Ovary (tissue), 9 donors: ENCODE measurements around the gene SNCAIP. TPM values are rescaled to one million over a fixed set of nuclear protein-coding genes. Genes with fewer than 3 reads are reported as not detected.

Experiments
- DNase-seq, 5 donors: peaks; one replicate each; pipeline ENCODE4 v3.0.0-alpha.2; 2019 to 2020
- H3K27ac ChIP-seq, 2 donors: fragments of 200-600 bp; one replicate each; pipeline versions ENCODE4 v1.5.1 to v1.8.0; 2019 to 2022
- H3K27me3 ChIP-seq: fragments of 200-600 bp; one replicate; pipeline ENCODE4 v1.8.0; 2022
- H3K36me3 ChIP-seq: fragments of 200-600 bp; sonication (generic); one replicate; pipeline ENCODE4 v1.5.1; 2019
- H3K4me1 ChIP-seq: one replicate; pipeline ENCODE4 v1.8.1; 2013; ENCODE audit warnings: mild to moderate bottlenecking, moderate library complexity; ENCODE audit not compliant: insufficient read depth
- H3K4me3 ChIP-seq: fragments of 200-600 bp; sonication (generic); one replicate; pipeline ENCODE4 v1.5.1; 2017
- H3K9me3 ChIP-seq, 2 donors: fragments of 200-600 bp in 1 of 2; sonication (generic) in 1 of 2; one replicate each; pipeline versions ENCODE4 v1.5.1 to v1.8.1; 2013 to 2019; ENCODE audit warnings: mild to moderate bottlenecking in 1 of 2, moderate library complexity in 1 of 2
- EP300 ChIP-seq: sonication (generic); formaldehyde crosslinking; IDR thresholded peaks from one replicate; pipeline ENCODE4 v1.6.1; 2017; ENCODE audit warnings: antibody characterized with exemption
- POLR2A ChIP-seq: fragments of 450-650 bp; IDR thresholded peaks from one replicate; pipeline ENCODE4 v1.6.1; 2017; ENCODE audit warnings: antibody characterized with exemption, mild to moderate bottlenecking, moderate library complexity
- WGBS, 3 donors: extraction: QIAGEN DNeasy Blood & Tissue Kit in 1 of 3; methylation state at CpG; one replicate each; pipeline versions ENCODE4 v1.1.5 to v1.1.7; 2013 to 2017; 5-methylcytosine and 5-hydroxymethylcytosine counted together
- intact Hi-C, 4 donors: fragments of 100-400 bp; cut with DNase I; formaldehyde crosslinking; loops; one replicate each; pipeline versions ENCODE4 v1.11.0 to v1.15.1; 2022 to 2023
- polyA plus RNA-seq, 2 donors: library from polyadenylated mRNA; stranded (reverse); fragments of 200-250 nt in 1 of 2; fragments of 350-450 nt in 1 of 2; fragmentation: Illumina TruSeq in 1 of 2; extraction: RNeasy Lipid Tissue Mini Kit (QIAGEN cat#74804) in 1 of 2; gene quantifications; one replicate each; pipeline ENCODE4 v1.2.3, GENCODE V29; 2013 to 2014
- total RNA-seq, 7 donors: library from RNA; depleted of rRNA in 2 of 7; stranded (reverse); fragments of >200 nt in 2 of 7; fragmentation: NEBNext Ultra II Directional in 3 of 7; extraction: Animal tissue kit (Norgen Biotek cat#: 25700) in 3 of 7; gene quantifications; one replicate each; pipeline versions ENCODE4 v1.1.0 to v1.2.4, GENCODE V29; 2016 to 2023
- TF ChIP-seq, protein P1 (sequence below), 3 donors: fragments of 450-650 bp in 2 of 3; fragments of 200-600 bp in 1 of 3; IDR thresholded peaks; one replicate each; pipeline versions ENCODE4 v1.5.1 to v1.8.0; 2016 to 2022; ENCODE audit warnings: antibody characterized with exemption in 3 of 3, mild to moderate bottlenecking in 1 of 3
- donor health status: DM: no; HTN: no; CAD: no; lungs with moderate emphysema.
- donor health status: DM: no; HTN: no; CAD: no.
- donor health status: Bipolar disorder and iron deficiency.
- donor health status: DM: yes; HTN: yes; CAD: no.
- donor health status: DM: no; HTN: no; CAD: no.
- donor health status: DM: yes; HTN: yes; CAD: no.

SNCAIP gene
- total and polyA plus RNA-seq, 9 donors, result 20.4 to 92.5 (median 46.9) TPM

DNA sequence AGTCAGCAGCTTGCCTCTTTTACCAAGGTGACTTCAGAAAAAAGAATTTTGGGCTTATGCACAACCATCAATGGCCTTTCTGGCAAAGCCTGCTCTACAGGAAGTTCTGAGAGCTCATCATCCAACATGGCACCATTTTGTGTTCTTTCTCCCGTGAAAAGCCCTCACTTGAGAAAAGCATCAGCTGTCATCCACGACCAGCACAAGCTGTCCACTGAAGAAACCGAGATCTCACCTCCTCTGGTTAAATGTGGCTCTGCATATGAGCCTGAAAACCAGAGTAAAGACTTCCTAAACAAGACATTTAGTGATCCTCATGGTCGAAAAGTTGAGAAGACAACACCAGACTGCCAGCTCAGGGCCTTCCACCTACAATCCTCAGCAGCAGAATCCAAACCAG, 111.2 kb downstream of the SNCAIP start:
- H3K9me3 ChIP-seq, result no peaks in the 10 kb centered on the region
- intact Hi-C loops, result no loop called here
- TF ChIP-seq EP300 (no peak), POLR2A (no peak)
- TF ChIP-seq, protein P1, sequence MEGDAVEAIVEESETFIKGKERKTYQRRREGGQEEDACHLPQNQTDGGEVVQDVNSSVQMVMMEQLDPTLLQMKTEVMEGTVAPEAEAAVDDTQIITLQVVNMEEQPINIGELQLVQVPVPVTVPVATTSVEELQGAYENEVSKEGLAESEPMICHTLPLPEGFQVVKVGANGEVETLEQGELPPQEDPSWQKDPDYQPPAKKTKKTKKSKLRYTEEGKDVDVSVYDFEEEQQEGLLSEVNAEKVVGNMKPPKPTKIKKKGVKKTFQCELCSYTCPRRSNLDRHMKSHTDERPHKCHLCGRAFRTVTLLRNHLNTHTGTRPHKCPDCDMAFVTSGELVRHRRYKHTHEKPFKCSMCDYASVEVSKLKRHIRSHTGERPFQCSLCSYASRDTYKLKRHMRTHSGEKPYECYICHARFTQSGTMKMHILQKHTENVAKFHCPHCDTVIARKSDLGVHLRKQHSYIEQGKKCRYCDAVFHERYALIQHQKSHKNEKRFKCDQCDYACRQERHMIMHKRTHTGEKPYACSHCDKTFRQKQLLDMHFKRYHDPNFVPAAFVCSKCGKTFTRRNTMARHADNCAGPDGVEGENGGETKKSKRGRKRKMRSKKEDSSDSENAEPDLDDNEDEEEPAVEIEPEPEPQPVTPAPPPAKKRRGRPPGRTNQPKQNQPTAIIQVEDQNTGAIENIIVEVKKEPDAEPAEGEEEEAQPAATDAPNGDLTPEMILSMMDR (IDR thresholded peaks at IDR 0.05), result no peak
- WGBS, 3 donors, result 93 to 96% (median 94%) methylated on average over 4 of the region's 4 CpGs
- no peaks in the 10 kb centered on the region for H3K27me3 ChIP-seq
- no peak overlapping the region for H3K27ac ChIP-seq
- peaks cover 14% of the 10 kb centered on the region for H3K4me1 ChIP-seq
- no peak for DNase-seq
- H3K36me3 ChIP-seq, result no peaks in the 10 kb centered on the region
- no peak overlapping the region for H3K4me3 ChIP-seq

DNA sequence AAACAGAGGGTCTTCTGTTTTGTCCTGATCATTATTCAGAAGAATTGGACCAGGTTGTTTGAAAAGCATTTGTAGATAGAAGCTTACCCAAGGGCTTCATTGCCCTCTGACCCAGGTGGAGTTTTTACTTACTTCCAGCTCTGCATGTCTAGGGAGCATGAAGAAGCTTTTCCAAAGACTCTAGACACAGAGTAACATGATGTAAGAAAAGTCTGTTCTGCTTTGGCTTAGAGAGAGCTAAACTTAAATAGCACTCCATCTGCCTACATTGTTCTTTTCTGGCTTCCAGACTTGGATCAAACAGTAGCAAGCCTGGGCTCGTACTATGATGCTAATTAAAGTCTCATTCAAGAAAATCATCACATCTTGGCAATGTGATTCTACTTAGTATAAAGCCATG, 112.1 kb downstream of the SNCAIP start:
- no peak for DNase-seq
- TF ChIP-seq, protein P1 (IDR thresholded peaks at IDR 0.05), result no peak
- TF ChIP-seq EP300, result no peak
- TF ChIP-seq POLR2A, result no peak
- Histone ChIP-seq H3K4me3 (no peak overlapping the region), H3K27ac (peak overlapping the region in 1 of 2 donors; percentile 16), H3K9me3 (no peaks in the 10 kb centered on the region), H3K4me1 (peaks cover 10% of the 10 kb centered on the region), H3K36me3 (no peaks in the 10 kb centered on the region), H3K27me3 (no peaks in the 10 kb centered on the region)
- intact Hi-C loops, result no loop called here
- 23 to 53% (median 52%) methylated on average over 1 of the region's 1 CpG for WGBS, 3 donors

DNA sequence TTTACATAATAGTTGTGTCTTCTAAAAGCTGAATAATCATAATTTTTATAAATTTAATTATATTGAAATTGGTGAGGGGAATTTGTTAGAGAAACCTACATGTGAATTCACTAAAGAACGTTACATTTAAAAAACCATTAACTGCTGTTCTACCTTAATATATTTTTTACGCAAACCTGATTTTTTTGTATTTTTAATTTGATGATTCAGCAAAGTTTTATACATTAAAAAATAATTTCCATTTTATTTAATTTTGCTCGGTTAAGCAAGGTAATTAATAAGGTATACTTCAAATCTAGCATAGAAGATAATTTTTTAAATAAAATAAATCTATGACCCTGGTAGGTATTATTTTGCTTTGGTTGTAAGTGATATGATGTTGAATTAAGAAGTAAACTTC, 114.3 kb downstream of the SNCAIP start:
- WGBS, 3 donors, result 75 to 78% (median 78%) methylated on average over 3 of the region's 3 CpGs
- no peaks in the 10 kb centered on the region for H3K9me3 ChIP-seq
- no peak for DNase-seq
- intact Hi-C loops, result no loop called here
- no peak overlapping the region for H3K4me3 ChIP-seq
- no peaks in the 10 kb centered on the region for H3K27me3 ChIP-seq
- H3K27ac ChIP-seq, result no peak overlapping the region
- H3K36me3 ChIP-seq, result no peaks in the 10 kb centered on the region
- H3K4me1 ChIP-seq, result peaks cover 8% of the 10 kb centered on the region
- TF ChIP-seq EP300, result no peak

DNA sequence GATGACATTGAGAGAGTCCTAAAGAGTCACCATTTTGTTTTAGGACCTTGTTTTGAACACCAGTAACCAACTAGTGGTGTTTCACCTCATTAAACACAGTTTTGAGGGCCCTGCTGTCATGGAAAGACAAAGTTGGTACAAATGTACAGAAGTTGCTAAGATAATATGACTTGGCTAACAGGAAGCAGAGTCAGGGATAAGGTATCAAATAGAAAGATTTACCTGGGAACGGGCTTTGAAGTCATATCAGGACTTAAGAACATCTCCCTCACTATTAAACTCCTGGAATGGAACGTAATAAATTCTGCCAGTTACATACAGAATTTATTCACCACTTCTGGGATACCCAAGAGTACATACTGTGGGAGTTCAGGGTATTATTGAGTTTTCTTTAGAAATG, 115.6 kb downstream of the SNCAIP start:
- no peak for TF ChIP-seq POLR2A
- TF ChIP-seq, protein P1 (IDR thresholded peaks at IDR 0.05), result no peak
- no peak for TF ChIP-seq EP300
- Histone ChIP-seq H3K27ac (no peak overlapping the region), H3K4me1 (peaks cover 3% of the 10 kb centered on the region), H3K27me3 (no peaks in the 10 kb centered on the region), H3K9me3 (no peaks in the 10 kb centered on the region), H3K4me3 (no peak overlapping the region), H3K36me3 (no peaks in the 10 kb centered on the region)
- no peak for DNase-seq
- intact Hi-C loops, result no loop called here
- WGBS, 3 donors, result 89 to 97% (median 93%) methylated on average over 2 of the region's 2 CpGs

DNA sequence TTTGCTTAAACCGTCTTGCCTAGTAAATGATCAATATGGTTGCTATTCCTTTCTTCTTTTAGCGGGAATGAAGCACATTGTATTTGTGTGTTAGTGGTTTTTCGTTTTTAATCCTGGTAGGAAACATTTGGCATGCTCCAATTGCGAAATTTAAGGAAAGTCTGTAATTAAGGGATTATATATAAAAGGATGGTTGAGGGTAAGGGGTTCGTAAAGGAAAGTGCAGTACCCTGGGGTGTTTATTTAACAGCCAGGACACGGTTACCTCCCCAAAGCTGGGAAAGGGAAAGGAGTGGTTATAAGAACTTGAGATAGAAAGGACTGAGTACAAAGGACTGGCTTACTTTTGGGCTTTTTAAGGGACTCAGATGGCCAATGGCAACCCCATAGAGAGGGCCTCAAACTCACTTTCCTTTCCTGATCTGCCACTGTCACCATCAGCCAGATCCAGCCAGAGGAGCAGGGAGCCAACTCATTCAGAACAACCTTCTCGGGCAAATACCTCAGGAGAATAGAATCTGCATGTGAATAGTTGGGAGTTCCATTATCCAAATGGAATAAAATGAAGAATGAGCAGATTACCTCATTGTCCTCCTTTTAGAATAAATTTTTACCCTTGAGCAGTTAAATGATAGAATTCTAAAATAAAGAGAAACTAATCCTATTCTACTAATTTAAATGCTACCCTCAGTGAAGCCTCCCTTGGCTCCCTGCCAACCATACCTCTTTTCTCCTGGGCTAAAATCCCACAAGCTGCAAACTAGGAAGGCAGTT, 117.7 kb downstream of the SNCAIP start:
- no peaks in the 10 kb centered on the region for H3K27me3 ChIP-seq
- no peak overlapping the region for H3K27ac ChIP-seq
- no peaks in the 10 kb centered on the region for H3K36me3 ChIP-seq
- no peak for TF ChIP-seq EP300
- TF ChIP-seq, protein P1 (IDR thresholded peaks at IDR 0.05), result no peak
- no peak for TF ChIP-seq POLR2A
- H3K9me3 ChIP-seq, result no peaks in the 10 kb centered on the region
- intact Hi-C loops, result no loop called here
- no peak overlapping the region for H3K4me3 ChIP-seq
- no peak for DNase-seq
- 86 to 95% (median 94%) methylated on average over 7 of the region's 7 CpGs for WGBS, 3 donors
- H3K4me1 ChIP-seq, result peaks cover 5% of the 10 kb centered on the region
